HG03103 (cell line): ENCODE results near the gene CMAS.
"Not testable (repeated sequence)": the region's sequence is repeated elsewhere in the genome, so short reads cannot be mapped to it uniquely, and the experiment has no call there.

ENCODE experiments used
- ATAC-seq: cut with Tn5 transposase; IDR thresholded peaks from one replicate; pipeline ENCODE4 v1.9.1; 2021; ENCODE audit warnings: low read depth; ENCODE audit not compliant: unreplicated experiment

CMAS gene

GRCh38 chr12:22046090-22046967 lies at the start of gene CMAS:
TSS of gene CMAS (plus strand) at chr12:22046218. CDS start at chr12:22046304, 86 bp downstream.
- ATAC-seq, result peak; percentile 80

- no peak for ATAC-seq
Observed at GRCh38 chr12:21998295-21998694, 47.7 kb upstream of the CMAS start.

GRCh38 chr12:21998782-21999181 lies 47.2 kb upstream of the CMAS start:
- no peak for ATAC-seq

- no peak for ATAC-seq
Observed at GRCh38 chr12:22002430-22002829, 43.6 kb upstream of the CMAS start.

- ATAC-seq, result not testable (repeated sequence)
Observed at GRCh38 chr12:22007794-22008193, 38.2 kb upstream of the CMAS start.

GRCh38 chr12:22008196-22008595 lies 37.8 kb upstream of the CMAS start:
- no peak for ATAC-seq

GRCh38 chr12:22014041-22014782 lies 31.8 kb upstream of the CMAS start:
- ATAC-seq, result no peak

GRCh38 chr12:22014783-22015144 lies 31.3 kb upstream of the CMAS start:
- ATAC-seq, result no peak

- ATAC-seq, result no peak
Observed at GRCh38 chr12:22016982-22017381, 29.0 kb upstream of the CMAS start.

- ATAC-seq, result no peak
Observed at GRCh38 chr12:22018860-22019259, 27.2 kb upstream of the CMAS start.

GRCh38 chr12:22023489-22023888 lies 22.5 kb upstream of the CMAS start:
- not testable (repeated sequence) for ATAC-seq

- ATAC-seq, result no peak
Observed at GRCh38 chr12:22029491-22029890, 16.5 kb upstream of the CMAS start.

- ATAC-seq, result no peak
Observed at GRCh38 chr12:22029991-22030390, 16.0 kb upstream of the CMAS start.

GRCh38 chr12:22032732-22033131 lies 13.3 kb upstream of the CMAS start:
- no peak for ATAC-seq

GRCh38 chr12:22034709-22035506 lies 11.1 kb upstream of the CMAS start:
- no peak for ATAC-seq

GRCh38 chr12:22037947-22038346 lies 8.1 kb upstream of the CMAS start:
- no peak for ATAC-seq

- ATAC-seq, result no peak
Observed at GRCh38 chr12:22038734-22039133, 7.3 kb upstream of the CMAS start.

GRCh38 chr12:22039361-22039760 lies 6.7 kb upstream of the CMAS start:
- no peak for ATAC-seq

- ATAC-seq, result no peak
Observed at GRCh38 chr12:22042976-22043669, 2.9 kb upstream of the CMAS start.

- ATAC-seq, result no peak
Observed at GRCh38 chr12:22043943-22044342, 2.1 kb upstream of the CMAS start.
